ENCODE results near the gene ENTPD6.

Gene ENTPD6

DNA sequence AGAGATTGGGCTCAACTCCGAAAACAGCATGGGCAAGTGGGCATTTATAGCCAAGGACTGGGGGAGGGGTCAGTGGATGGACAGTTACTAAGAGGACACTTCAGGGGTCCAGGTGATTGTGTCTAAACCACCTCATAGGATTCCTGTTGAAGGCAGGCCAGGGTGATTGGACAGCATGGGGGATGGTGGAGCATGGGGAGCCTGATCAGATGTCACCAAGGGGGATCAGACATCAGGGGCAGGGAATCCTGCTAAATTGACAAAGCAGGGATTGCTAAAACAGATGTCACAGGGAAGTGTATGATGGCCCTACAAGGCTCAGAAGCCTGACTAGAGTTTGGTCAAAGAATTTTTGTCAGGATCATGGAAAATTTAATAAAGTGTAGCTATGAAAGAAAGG is 49.9 kb downstream of the ENTPD6 start:
- DNase-seq, result no peak

DNA sequence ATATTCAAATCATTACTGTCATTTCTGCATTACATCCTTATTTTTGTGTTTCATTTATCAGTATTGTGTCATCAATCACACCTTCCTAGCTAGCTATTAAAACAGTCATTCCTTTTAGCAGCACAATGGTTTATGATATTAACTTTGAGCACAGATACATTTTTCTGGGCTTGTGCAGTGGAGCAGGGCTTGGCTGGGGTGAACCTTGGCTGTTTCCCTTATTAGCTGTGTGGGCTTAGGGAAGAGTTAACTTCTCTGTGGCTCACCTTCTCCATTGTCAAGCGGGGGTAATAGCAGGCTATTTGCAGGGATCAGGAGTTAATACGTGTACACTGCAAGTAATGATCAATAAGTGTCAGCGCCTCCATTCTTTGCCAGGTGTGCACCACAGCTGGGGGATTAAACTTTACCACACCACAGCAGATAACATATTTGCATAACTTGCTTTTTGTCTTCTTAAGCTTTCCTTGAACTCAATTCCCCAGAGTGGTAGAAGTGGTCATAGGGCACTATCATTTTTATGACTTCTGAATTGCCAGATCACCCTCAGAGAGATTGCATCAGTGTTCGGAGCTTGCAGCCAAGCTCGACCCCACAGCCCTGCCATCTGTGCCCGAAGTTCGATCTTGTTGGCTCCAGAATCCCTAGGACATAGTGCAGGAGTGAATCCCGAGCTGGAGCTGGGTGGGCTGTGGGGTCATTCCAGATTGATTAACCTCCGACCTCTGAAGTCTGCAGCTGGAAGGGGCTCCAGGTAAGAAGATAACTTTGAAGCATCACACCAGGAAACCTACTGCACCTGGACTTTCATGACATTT is 50.9 kb downstream of the ENTPD6 start:
- DNase-seq, result no peak

DNA sequence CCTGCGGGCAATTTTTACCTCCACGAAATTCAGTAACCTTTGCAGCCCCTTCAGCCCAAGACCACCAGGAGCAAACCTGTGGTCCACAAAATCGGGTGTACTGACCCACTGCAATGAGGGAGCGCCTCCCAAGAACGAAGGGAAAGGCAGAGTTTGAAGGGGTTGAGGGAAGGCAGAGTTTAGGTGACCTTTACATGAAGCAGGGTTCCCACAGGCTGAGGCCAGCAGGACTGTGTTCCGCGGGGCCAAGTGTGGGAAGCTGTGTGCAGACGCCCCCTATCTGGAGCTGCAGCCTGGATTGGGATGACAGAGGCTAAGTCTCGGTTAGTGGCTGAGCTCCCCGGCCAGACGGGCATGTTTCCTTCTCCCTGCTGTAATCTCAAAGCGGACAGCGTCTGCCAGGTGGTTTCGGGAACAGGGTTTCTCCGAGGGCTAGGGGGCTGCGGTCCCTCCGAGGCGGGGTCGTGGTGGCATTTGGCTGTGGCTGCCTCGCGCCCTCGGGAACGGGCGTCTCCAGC is 51.5 kb downstream of the ENTPD6 start:
- peak; percentile 26 for DNase-seq

DNA sequence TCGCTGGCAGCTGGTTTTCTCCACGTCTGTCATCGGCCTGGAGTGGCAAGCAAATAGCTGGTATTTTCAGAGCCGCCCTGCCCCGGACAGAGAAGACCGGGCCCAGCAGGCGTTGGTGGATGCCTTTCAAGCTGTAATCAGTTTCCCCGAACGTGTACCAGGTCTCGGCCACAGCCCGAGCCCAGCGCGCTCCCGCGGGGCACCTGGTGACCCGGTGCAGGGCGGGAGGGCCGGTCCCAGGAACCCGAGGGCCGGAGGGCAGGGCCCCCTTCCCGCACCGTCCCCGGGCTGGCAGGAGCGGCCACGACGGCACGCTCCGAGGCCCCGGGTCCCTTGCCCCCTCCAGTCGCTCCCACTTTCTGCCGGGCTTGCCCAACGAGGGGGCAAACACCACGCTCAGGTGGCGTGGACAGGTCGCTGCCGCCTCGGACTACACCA is 52.0 kb downstream of the ENTPD6 start:
- DNase-seq, result no peak

DNA sequence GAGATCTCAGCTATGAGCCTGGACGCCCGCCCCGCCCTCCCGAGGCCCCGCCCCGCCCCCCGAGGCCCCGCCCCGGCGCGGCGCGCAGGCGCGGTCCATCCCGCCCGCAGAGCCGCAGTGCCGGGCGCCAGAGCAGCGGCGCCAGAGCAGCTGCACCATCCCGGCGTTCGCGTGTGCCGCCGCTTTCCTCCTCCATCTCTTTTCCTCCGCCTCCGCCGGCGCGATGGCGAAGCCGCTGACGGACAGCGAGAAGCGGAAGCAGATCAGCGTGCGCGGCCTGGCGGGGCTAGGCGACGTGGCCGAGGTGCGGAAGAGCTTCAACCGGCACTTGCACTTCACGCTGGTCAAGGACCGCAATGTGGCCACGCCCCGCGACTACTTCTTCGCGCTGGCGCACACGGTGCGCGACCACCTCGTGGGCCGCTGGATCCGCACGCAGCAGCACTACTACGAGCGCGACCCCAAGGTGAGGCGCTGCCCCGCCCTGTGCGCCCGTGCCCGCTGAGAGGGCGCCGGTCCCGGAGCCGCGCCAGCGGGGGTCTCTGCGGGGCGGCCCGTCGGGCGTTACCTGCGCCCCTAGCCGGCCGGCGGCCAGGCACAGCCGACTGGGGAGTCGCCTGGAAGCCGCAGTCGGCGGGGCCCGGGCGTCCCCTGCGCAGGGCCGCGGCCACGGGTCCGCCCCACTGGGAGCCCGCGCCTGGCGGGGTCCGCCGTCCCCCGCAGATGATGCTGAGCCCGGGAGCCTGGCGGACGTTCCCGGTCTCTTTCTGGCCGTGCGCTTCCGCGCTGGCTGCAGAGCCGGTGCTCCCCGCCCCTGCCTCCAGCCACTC is 52.7 kb downstream of the ENTPD6 start, which contains the start of gene PYGB:
Gene PYGB (plus strand): TSS at position 130 of the 830 bp plus-strand sequence. CDS start 94 bp downstream, at position 224.
- peak; percentile 82 for DNase-seq

DNA sequence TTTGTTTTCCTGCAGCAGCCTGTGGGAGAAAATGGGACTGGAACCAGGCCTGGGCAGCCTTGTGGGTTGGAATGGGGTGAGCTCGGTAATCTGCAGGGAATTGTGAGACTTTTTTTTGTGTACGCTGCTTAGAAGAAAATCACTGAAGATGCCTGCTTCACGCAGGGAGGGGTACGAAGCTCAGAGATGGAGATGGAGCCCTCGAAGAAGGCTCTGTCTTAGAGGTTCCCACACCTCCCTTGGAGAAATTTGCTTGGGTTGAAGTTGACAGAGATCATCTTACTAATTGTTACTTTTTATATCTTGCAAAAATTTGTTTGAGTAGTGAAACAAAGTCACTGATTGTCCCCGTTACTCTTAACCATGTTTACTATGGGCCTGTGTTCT is 53.3 kb downstream of the ENTPD6 start:
- DNase-seq, result no peak

DNA sequence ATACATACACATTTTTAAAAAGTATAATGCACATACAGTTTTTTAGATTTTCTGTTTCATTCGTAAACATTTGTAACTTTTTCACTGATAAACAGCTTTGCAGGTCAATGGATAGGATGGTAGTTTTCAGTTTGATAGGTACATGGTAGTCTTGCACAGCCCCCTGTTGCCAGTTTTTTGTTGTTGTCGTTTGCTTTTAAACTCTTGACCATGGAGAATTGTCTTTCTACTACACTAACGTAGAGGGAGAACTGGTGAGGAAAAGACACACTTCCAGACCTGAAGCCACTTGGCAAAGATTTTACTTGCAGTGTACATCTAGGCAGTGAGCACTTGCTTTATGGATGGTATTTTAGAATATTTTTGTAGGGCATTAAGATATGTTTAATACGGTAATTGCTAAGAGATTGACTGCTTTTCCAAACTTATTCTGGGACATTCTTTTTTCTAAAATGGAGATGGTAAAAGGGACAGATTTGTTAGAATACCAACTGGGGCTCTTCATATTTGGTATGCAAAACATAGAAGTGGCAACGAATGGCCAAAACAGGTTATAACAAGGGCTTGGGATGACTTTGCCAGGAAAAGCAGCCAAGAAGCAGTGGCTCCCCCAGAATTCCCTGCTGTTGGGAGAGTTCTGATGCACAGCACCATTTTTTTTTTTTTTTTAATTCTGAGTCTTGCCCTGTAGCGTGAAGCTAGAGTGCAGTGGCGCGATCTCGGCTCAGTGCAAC is 53.9 kb downstream of the ENTPD6 start:
- no peak for DNase-seq

DNA sequence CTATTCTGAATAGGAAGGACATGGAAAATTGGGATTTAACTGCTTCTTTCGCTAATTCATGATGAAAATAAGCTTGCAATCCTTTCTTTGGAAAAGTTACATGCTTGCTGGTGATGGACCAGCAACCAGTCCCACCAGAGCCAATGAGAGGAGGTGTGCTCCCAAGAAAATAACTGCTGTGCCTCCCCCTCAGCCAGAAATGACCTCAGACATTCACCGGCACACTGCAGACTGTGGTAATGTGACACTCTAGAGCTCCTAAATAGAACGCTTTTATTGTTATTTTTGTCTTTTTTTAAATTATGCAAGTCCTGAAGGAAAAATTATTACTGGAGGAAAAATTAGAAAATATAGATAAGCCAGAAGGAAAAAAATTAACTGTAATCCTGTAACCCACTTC is 55.0 kb downstream of the ENTPD6 start:
- no peak for DNase-seq

DNA sequence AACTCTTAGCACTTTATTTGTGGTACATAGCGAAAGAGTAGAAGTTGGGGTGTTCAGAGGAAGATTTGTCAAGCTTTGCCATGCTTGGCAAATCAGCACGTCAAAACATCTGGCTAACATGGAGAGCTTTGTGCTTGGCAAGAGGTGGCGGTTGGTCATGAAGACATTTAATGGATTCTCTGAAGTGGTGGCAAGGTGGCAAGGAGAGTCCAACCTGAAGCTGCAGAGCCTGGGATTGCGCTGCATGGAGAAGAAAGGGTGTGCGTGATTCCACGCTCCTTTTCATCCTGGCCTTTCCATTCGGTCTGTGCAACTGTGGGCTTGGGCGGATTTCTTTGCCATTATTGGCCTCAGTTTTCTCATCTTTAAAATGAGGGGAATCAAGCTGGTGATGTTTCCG is 55.5 kb downstream of the ENTPD6 start:
- no peak for DNase-seq

DNA sequence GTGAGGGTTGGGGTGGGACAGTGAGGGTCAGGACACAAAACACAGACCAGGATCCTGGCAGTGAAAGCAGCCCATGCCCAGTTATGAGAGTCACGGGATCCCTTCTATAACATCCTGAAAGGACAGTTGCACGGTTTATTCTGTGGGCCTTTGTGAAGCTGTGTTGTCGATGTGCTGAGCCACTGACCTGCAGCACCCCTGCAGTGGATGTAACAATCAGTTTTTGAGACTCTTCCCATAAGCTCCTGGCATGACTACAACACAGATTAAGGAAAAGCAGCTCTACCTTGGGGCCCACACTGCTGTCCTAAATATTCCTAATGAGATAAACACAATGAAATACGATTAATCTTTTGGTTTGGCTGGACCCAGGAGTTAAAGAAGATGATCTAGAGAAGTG is 56.0 kb downstream of the ENTPD6 start:
- DNase-seq, result no peak

DNA sequence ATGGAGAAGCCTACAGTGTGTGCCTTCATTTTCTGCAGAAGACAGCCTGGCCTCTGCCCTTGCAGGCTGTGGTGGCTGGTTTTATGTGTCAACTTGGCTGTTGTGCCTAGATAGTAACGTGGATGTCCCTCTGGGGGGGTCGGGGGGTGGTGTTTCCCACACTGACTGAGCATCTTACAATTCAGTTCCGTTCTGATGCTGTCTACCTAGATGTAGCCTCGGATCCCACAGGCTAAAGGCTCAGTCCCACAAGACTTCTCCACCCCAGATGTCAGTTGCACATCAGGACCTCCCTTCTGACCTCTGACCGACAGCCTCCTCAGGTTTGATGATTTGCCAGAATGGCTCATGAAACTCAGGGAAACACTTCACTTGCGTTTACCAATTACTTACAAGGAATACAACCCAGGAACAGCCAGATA is 56.7 kb downstream of the ENTPD6 start:
- DNase-seq, result no peak

DNA sequence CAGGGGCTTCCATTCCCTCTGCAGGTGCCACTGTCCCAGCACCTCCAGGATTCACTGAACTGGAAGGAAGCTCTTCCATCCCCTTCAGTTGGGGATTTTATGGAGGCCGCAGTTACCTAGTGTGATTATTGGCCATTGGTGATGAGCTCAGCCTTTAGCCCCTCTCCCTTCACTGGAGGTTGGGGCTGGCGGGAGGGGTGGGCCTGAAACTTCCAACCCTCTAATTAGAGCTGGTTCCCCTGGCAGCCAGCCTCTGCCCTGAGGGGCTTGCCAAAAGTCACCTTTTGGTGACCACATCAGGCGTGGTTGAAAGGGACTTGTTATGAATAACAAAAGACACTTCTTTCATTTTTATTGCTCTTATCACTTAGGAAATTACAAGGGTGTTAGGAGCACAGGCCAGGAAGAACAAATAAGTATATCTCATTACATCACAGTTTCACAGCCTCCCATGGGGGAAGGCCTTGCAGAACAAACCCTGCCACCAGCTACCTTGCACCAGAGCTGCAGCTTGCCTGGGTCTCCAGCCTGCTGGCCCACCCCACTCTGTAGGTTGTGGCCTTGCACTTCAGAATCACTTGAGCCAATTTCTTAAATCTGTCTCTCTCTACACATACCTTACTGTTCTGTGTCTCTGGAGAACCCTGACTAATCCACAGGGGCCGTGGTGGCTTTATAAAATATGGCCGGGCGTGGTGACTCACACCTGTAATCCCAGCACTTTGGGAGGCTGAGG is 57.3 kb downstream of the ENTPD6 start:
- no peak for DNase-seq

DNA sequence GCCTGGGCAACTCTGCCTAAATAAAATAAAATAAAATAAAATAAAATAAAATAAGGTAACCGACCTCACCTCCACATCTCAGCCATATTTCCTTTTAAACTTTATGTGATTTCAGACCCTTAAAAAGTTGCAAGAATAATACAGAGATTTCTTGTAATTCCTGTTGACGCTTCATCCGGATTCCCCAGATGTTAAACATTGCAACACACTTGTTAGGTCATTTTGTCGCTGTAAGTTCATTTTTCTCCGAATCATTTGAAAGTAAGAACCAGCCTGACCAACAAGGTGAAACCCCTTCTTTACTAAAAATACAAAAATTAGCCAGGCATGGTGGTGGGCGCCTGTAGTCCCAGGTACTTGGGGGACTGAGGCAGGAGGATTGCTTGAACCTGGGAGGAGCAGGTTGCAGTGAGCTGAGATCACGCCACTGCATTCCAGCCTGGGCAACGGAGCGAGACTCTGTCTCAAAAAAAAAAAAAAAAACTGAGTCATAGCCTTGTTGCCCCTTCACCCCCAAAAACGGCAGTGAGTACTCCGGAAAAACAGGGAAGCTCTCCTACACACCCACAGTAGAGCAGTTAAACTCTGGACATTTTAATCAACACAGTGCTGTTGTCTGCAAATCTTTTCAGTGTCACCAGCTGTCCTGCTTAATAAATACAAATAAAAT is 58.2 kb downstream of the ENTPD6 start:
- no peak for DNase-seq

DNA sequence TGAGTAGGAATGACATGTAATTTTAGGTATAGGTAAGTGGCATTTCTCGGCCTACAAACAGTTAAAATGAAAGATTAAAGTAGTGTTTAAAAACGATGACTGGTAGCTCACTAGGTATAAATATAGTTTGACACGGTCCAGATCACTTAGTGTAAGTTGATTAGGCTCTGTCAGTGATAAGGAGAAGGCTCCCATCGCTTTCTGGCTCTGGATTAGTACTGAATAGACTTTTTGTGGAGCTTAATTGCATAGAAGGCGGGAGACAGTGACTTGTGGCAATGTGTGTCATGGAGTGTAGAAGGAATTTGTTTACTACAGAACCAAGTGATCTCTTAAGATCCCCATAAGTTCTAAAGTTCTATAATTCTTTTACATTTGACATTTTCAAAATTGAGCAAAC is 59.1 kb downstream of the ENTPD6 start:
- no peak for DNase-seq

DNA sequence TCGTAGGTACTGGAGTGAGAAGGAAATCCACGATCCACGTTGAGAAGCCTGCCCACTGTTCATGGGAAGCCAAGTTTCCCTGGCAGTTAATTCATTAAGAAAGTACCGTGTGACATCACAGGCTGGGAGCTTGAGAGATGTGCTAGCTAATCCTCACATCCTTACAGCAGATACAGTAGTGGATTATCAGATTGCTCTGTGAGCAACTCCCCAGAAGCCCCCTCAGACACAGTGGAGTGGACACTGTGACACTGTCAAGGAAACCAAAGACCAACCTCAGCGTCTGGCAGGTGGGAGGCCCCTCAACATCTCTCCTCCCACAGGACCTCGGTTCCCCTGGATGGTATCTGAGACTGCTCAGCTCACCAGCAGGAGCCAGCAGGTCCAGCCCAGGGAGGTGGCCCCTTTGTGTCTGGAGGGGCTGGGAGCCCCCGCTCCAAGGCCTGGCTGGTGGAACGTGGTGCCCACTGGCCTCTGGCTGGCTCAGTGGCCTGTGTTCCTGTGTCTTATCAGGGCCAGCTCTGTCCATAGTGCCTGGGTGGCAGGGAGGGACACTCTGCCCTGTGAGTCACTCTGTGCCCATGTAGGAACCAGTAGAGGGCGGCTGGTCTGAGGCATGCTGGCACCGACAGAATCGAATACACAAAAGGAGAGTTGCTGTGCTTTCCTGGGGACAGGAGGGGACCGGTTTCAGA is 59.6 kb downstream of the ENTPD6 start:
- DNase-seq, result no peak

DNA sequence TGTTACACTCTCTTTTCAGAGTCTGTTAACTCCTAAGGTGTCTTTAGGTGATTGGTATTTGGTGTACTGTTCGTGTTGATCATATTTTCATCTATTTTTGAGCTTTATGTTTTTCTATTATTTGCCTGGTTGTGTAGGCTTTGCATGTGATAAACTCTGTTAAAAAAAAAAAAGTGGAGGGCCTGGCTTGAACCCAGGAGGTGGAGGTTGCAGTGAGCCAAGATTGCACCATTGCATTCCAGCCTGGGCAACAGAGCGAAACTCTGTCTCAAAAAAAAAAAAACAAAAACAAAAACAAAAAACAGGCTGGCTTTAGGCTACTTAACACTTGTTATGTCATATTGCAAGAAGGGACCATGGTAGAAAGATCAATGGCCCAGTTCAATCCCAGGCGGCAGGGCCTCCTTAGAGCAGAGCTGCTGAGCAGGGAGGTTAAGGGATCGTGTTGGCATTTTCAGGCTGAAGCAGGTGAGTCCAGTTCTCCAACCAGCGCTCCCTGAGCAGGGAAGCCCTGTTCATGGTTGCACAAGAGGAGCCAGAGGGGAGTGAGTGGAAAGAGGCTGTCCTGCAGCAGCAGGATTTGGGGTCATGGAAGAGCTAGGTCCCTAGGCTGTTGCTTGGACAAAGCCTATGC is 60.8 kb downstream of the ENTPD6 start:
- no peak for DNase-seq

DNA sequence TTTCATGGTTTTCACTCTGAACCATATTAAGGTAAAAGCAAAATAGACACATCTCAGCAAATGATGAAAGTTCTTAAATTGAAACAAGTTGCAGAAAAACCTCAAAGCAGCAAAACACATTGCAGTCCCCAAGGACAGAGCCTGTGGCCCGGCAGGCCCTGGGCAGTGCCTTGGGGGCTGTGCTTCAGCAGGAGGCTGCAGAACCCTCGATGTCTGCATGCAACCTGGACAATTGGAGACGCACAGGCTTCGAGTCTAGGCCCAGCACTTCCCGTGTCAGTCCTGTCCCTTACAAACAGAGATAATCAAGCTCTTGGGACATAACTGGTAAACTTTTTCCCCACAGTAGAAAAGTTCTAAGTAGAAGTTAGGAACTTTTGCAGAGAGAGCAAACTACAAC is 61.6 kb downstream of the ENTPD6 start:
- no peak for DNase-seq

DNA sequence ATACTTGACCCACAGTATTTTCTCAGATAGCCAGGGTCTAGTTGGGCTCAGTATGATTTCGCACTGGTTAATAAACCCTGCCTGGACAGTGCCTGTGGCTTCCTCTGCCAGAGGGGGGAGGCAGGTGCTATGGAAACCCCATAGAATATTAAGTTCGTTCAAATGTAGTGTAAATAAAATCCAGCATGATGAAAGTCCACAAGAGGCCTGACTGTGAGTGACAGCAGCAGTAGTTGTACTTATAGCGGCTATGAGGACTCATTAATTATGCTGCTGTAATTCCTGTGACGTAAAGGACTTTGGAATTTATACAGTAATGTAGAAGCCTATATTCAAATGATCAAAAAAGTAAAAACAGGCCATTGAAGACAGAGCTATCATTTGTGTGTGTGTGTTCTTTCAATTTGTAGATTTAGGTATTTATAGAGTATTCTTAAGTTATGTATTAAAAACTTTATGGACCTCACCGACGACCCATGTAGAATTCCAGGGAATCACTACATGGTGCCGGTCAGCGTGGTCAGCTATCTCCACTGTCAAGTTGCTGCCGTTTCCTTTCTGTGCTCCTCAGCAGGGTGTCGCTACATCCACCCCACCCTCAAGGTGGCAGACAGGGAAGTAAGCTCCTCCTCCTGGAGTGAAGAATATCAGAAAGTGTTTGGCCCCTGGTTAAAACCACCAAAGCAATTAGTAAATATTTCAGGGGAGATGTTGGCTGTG is 62.4 kb downstream of the ENTPD6 start:
- no peak for DNase-seq

DNA sequence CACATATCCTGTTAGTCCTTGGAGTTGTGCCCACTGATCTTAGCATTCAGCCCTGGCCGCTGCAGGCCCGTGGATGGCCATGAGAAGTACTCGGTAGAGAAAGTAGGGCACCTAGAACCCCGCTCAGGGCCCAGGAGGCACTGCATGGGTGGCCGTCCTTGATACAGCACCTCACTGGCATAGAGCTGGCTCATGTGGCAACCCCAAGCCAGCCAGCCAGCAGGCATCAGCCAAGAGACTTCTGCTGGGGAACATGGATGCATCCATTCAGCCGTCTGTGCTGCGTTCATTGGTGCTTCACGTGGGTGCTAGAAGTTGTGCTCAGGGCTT is 62.9 kb downstream of the ENTPD6 start:
- no peak for DNase-seq

DNA sequence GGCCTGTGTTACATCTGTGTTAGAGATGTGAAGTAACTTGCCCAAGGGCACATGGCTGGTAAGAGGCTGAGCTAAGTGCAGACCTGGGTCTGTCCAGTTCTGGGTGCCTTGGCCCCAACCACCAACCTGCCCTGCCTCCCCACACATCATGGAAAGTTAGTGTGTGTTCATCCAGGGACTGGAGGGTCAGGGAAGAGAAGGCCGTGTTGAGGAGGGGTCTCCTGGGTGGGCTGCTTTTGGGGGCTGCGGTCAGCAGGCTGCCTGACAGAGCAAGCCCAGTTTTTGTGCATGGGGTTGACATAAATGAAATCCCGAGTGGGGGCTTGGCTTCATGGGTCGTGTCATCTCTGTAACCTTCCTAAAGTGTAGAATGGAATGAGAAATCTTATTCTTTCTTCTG is 63.3 kb downstream of the ENTPD6 start:
- DNase-seq, result no peak
